Endodermal cell (in vitro differentiated cells): ENCODE data around the gene SLC18B1. TPM values are rescaled to one million over a fixed set of nuclear protein-coding genes. Genes with fewer than 3 reads are reported as not detected.

ENCODE experiments used
- DNase-seq: peaks from one replicate; pipeline ENCODE4 v3.0.0-alpha.2; 2017
- H3K27ac ChIP-seq: 2 replicates; pipeline ENCODE4 v1.5.1; 2013; ENCODE audit warnings: mild to moderate bottlenecking, low read depth, low read length, moderate library complexity
- H3K27me3 ChIP-seq: 2 replicates; pipeline ENCODE4 v1.6.1; 2013; ENCODE audit warnings: mild to moderate bottlenecking, low read length, moderate library complexity; ENCODE audit not compliant: insufficient read depth, control insufficient read depth, poor library complexity, severe bottlenecking
- H3K36me3 ChIP-seq: 2 replicates; pipeline ENCODE4 v1.7.0; 2013; ENCODE audit warnings: mild to moderate bottlenecking, low read length, moderate library complexity; ENCODE audit not compliant: control insufficient read depth, insufficient read depth
- H3K4me1 ChIP-seq: one replicate; pipeline ENCODE4 v1.7.0; 2013; ENCODE audit warnings: low read length; ENCODE audit not compliant: control insufficient read depth, insufficient read depth
- H3K4me3 ChIP-seq: 2 replicates; pipeline ENCODE4 v1.5.1; 2013; ENCODE audit warnings: mild to moderate bottlenecking, low read length, moderate library complexity
- H3K9ac ChIP-seq: 2 replicates; pipeline ENCODE4 v1.6.1; 2013; ENCODE audit warnings: mild to moderate bottlenecking, low read length, moderate library complexity; ENCODE audit not compliant: poor library complexity, severe bottlenecking; ENCODE audit errors: extremely low read depth
- H3K9me3 ChIP-seq: 2 replicates; pipeline ENCODE4 v1.6.1; 2013; ENCODE audit warnings: mild to moderate bottlenecking, low read length, moderate library complexity; ENCODE audit not compliant: control insufficient read depth
- H3K27ac Mint-ChIP-seq: 2 replicates; pipeline ENCODE4 v1.8.0; 2020; ENCODE audit warnings: mixed read lengths
- H3K27me3 Mint-ChIP-seq: 2 replicates; pipeline ENCODE4 v1.8.0; 2021; ENCODE audit warnings: mild to moderate bottlenecking, mixed read lengths; ENCODE audit not compliant: insufficient read depth
- H3K36me3 Mint-ChIP-seq: 2 replicates; pipeline ENCODE4 v1.8.0; 2020; ENCODE audit warnings: low read depth, mixed read lengths
- H3K4me1 Mint-ChIP-seq: 2 replicates; pipeline ENCODE4 v1.8.0; 2020; ENCODE audit warnings: mixed read lengths
- H3K4me3 Mint-ChIP-seq: 2 replicates; pipeline ENCODE4 v1.8.0; 2020; ENCODE audit warnings: mild to moderate bottlenecking, moderate library complexity, mixed read lengths
- H3K9me3 Mint-ChIP-seq: 2 replicates; pipeline ENCODE4 v1.8.0; 2020; ENCODE audit warnings: mild to moderate bottlenecking, mixed read lengths
- CTCF ChIP-seq: fragments of 200-600 bp; sonication (generic); conservative IDR thresholded peaks from 2 replicates; pipeline ENCODE4 v1.5.0; 2021; ENCODE audit warnings: antibody characterized with exemption, mild to moderate bottlenecking
- WGBS, 2 experiments: methylation state at CpG; one replicate each; pipeline versions ENCODE4 v1.1.5 to v1.1.7; 2013; ENCODE audit warnings: missing lambda C conversion rate in 2 of 2, mixed read lengths in 1 of 2; ENCODE audit not compliant: insufficient coverage in 1 of 2, insufficient read length in 1 of 2; 5-methylcytosine and 5-hydroxymethylcytosine counted together
- total RNA-seq, 2 donors: library from RNA; stranded (reverse); fragmentation: NEBNext Ultra II Directional in 1 of 2; extraction: Animal tissue kit (Norgen Biotek cat#: 25700) in 1 of 2; gene quantifications; 2 replicates in 1 of 2; 3 replicates in 1 of 2; pipeline ENCODE4 v1.2.1, GENCODE V29; 2021

The SLC18B1 gene
- total RNA-seq, 2 donors from 2014 or later: 10.9 to 15.3 TPM

- H3K36me3 ChIP-seq: peaks cover 51% of the 10 kb centered on the region
- Mint-ChIP-seq H3K4me1 (peaks cover 33% of the 10 kb centered on the region), H3K27me3 (no peaks in the 10 kb centered on the region), H3K27ac (peak overlapping the region; percentile 98), H3K4me3 (peak overlapping the region; percentile 99), H3K9me3 (no peaks in the 10 kb centered on the region), H3K36me3 (peaks cover 54% of the 10 kb centered on the region)
- H3K27me3 ChIP-seq: no peaks in the 10 kb centered on the region
- TF ChIP-seq CTCF: no peak
- H3K27ac ChIP-seq: no peak overlapping the region
- WGBS, 2 experiments: 89 to 100% methylated on average over 4 of the region's 4 CpGs
- H3K4me1 ChIP-seq: no peaks in the 10 kb centered on the region
- peak overlapping the region; percentile 94 for H3K9ac ChIP-seq
- no peak for DNase-seq
- H3K9me3 ChIP-seq: no peaks in the 10 kb centered on the region
- H3K4me3 ChIP-seq: peak overlapping the region; percentile 90
These were observed 18.2 kb upstream of the SLC18B1 start for GRCh38 chr6:132816660-132817059.

- TF ChIP-seq CTCF: no peak
- WGBS, 2 experiments: 0 to 1% methylated on average over 10 to 27 of the region's 27 CpGs
- H3K4me3 Mint-ChIP-seq: peak overlapping the region; percentile 99
- peak overlapping the region; percentile 90 for H3K4me3 ChIP-seq
- H3K9me3 ChIP-seq: no peaks in the 10 kb centered on the region
- H3K9ac ChIP-seq: peak overlapping the region; percentile 94
- peaks cover 54% of the 10 kb centered on the region for H3K36me3 Mint-ChIP-seq
- H3K9me3 Mint-ChIP-seq: no peaks in the 10 kb centered on the region
- H3K4me1 Mint-ChIP-seq: peaks cover 29% of the 10 kb centered on the region
- no peaks in the 10 kb centered on the region for H3K27me3 ChIP-seq
- H3K27me3 Mint-ChIP-seq: no peaks in the 10 kb centered on the region
- peaks cover 51% of the 10 kb centered on the region for H3K36me3 ChIP-seq
- DNase-seq: no peak
- peak overlapping the region; percentile 45 for H3K27ac ChIP-seq
- H3K27ac Mint-ChIP-seq: peak overlapping the region; percentile 98
- no peaks in the 10 kb centered on the region for H3K4me1 ChIP-seq
These were observed 16.5 kb upstream of the SLC18B1 start for GRCh38 chr6:132814716-132815570.

- DNase-seq: peak; percentile 78
- Mint-ChIP-seq H3K27me3 (peaks cover 2% of the 10 kb centered on the region), H3K4me3 (peak overlapping the region; percentile 99), H3K27ac (peak overlapping the region; percentile 98), H3K4me1 (peaks cover 24% of the 10 kb centered on the region), H3K9me3 (no peaks in the 10 kb centered on the region), H3K36me3 (peaks cover 40% of the 10 kb centered on the region)
- Histone ChIP-seq H3K4me3 (peak overlapping the region; percentile 90), H3K36me3 (peaks cover 35% of the 10 kb centered on the region), H3K9me3 (no peaks in the 10 kb centered on the region), H3K27me3 (no peaks in the 10 kb centered on the region), H3K4me1 (no peaks in the 10 kb centered on the region), H3K27ac (no peak overlapping the region), H3K9ac (peak overlapping the region; percentile 94)
- WGBS, 2 experiments: 3 to 5% methylated on average over 23 to 27 of the region's 27 CpGs
- TF ChIP-seq CTCF: no peak
These were observed 14.9 kb upstream of the SLC18B1 start for GRCh38 chr6:132813173-132813856.
